WI38 (cell line): ENCODE measurements around the gene SLC6A13.

Source experiments
- H3K4me3 ChIP-seq: 2 replicates; pipeline ENCODE4 v1.5.1; 2011; ENCODE audit warnings: low read depth, mild to moderate bottlenecking, control low read depth, low read length
- CTCF ChIP-seq: IDR thresholded peaks from 2 replicates; pipeline ENCODE4 v1.5.1; 2012; ENCODE audit warnings: low read depth, mild to moderate bottlenecking, control low read depth, low read length

Gene SLC6A13

GRCh38 chr12:226401-226800 is 36.2 kb downstream of the SLC6A13 start:
- no peak for TF ChIP-seq CTCF
- H3K4me3 ChIP-seq, result no peak overlapping the region

- no peak overlapping the region for H3K4me3 ChIP-seq
- no peak for TF ChIP-seq CTCF
Measured at GRCh38 chr12:225012-225411, 37.6 kb downstream of the SLC6A13 start.

GRCh38 chr12:224330-224729 is 38.3 kb downstream of the SLC6A13 start:
- TF ChIP-seq CTCF, result no peak
- H3K4me3 ChIP-seq, result no peak overlapping the region

- H3K4me3 ChIP-seq, result no peak overlapping the region
- no peak for TF ChIP-seq CTCF
Measured at GRCh38 chr12:223841-224240, 38.8 kb downstream of the SLC6A13 start.

- no peak overlapping the region for H3K4me3 ChIP-seq
- no peak for TF ChIP-seq CTCF
Measured at GRCh38 chr12:221736-222135, 40.9 kb downstream of the SLC6A13 start.

GRCh38 chr12:220946-221550 is 41.6 kb downstream of the SLC6A13 start:
- H3K4me3 ChIP-seq, result no peak overlapping the region
- TF ChIP-seq CTCF, result no peak

- no peak overlapping the region for H3K4me3 ChIP-seq
- no peak for TF ChIP-seq CTCF
Measured at GRCh38 chr12:220491-220890, 42.1 kb downstream of the SLC6A13 start.
